GM23338 (cell line): ENCODE measurements around the gene IQSEC3. TPM values are rescaled to one million over a fixed set of nuclear protein-coding genes. Genes with fewer than 3 reads are reported as not detected.

Experiments used
- ATAC-seq: fragments of 200-7000 bp; cut with Tn5 transposase; 3 replicates; pipeline ENCODE4 v1.9.1; 2020
- DNase-seq: peaks from one replicate; pipeline ENCODE4 v3.0.0-alpha.2; 2015; ENCODE audit warnings: low spot score
- H2AFZ ChIP-seq: fragments of 200-600 bp; sonication (generic); 2 replicates; pipeline ENCODE4 v1.8.0; 2016; ENCODE audit warnings: antibody characterized with exemption, mild to moderate bottlenecking, moderate library complexity
- H3F3A ChIP-seq: fragments of 200-600 bp; sonication (generic); replicated peaks from 2 replicates; pipeline ENCODE4 v1.8.0; 2017; ENCODE audit warnings: antibody characterized with exemption, mixed run types, low read depth
- H3K27ac ChIP-seq: fragments of 200-600 bp; sonication (generic); 2 replicates; pipeline ENCODE4 v1.6.1; 2016; ENCODE audit warnings: low read depth
- H3K27me3 ChIP-seq: fragments of 200-600 bp; sonication (generic); 2 replicates; pipeline ENCODE4 v1.8.0; 2016; ENCODE audit warnings: mild to moderate bottlenecking, mixed run types, moderate library complexity; ENCODE audit not compliant: insufficient read depth
- H3K36me3 ChIP-seq: fragments of 200-600 bp; sonication (generic); 2 replicates; pipeline ENCODE4 v1.8.0; 2016; ENCODE audit warnings: mild to moderate bottlenecking; ENCODE audit not compliant: insufficient read depth
- H3K4me1 ChIP-seq: fragments of 200-600 bp; sonication (generic); 2 replicates; pipeline ENCODE4 v1.8.0; 2016; ENCODE audit warnings: mild to moderate bottlenecking, moderate library complexity; ENCODE audit not compliant: insufficient read depth
- H3K4me2 ChIP-seq: fragments of 200-600 bp; sonication (generic); 2 replicates; pipeline ENCODE4 v1.7.1; 2017; ENCODE audit warnings: mixed run types
- H3K4me3 ChIP-seq: fragments of 200-600 bp; sonication (generic); 2 replicates; pipeline ENCODE4 v1.6.1; 2016; ENCODE audit warnings: mixed run types
- H3K79me2 ChIP-seq: fragments of 200-600 bp; sonication (generic); replicated peaks from 2 replicates; pipeline ENCODE4 v1.8.0; 2017; ENCODE audit warnings: mild to moderate bottlenecking; ENCODE audit not compliant: insufficient read depth
- H3K9me2 ChIP-seq: fragments of 200-600 bp; sonication (generic); 2 replicates; pipeline ENCODE4 v1.8.0; 2017; ENCODE audit not compliant: insufficient read depth
- H4K20me1 ChIP-seq: fragments of 200-600 bp; sonication (generic); replicated peaks from 2 replicates; pipeline ENCODE4 v1.8.0; 2017; ENCODE audit warnings: mild to moderate bottlenecking; ENCODE audit not compliant: insufficient read depth
- H3K27ac Mint-ChIP-seq: 2 replicates; pipeline ENCODE4 v1.8.0; 2020; ENCODE audit warnings: inconsistent platforms, mild to moderate bottlenecking, moderate library complexity, mixed read lengths
- H3K27me3 Mint-ChIP-seq: 3 replicates; pipeline ENCODE4 v1.8.0; 2022; ENCODE audit warnings: low read depth, mild to moderate bottlenecking, moderate library complexity, mixed read lengths, inconsistent platforms; ENCODE audit not compliant: insufficient read depth, poor library complexity
- H3K36me3 Mint-ChIP-seq: 3 replicates; pipeline ENCODE4 v1.8.0; 2021; ENCODE audit warnings: low read depth, mild to moderate bottlenecking, inconsistent platforms, moderate library complexity, mixed read lengths
- H3K4me1 Mint-ChIP-seq: 3 replicates; pipeline ENCODE4 v1.8.0; 2020; ENCODE audit warnings: mild to moderate bottlenecking, inconsistent platforms, mixed read lengths
- H3K4me3 Mint-ChIP-seq: 3 replicates; pipeline ENCODE4 v1.8.0; 2021; ENCODE audit warnings: moderate library complexity, mild to moderate bottlenecking, inconsistent platforms, mixed read lengths
- H3K9me3 Mint-ChIP-seq: 3 replicates; pipeline ENCODE4 v1.8.0; 2020; ENCODE audit warnings: moderate library complexity, mild to moderate bottlenecking, inconsistent platforms, mixed read lengths
- CREB1 ChIP-seq: fragments of 250-450 bp; sonication (Bioruptor Pico); IDR thresholded peaks from 2 replicates; pipeline ENCODE4 v1.5.0; 2020; ENCODE audit warnings: low read depth, mild to moderate bottlenecking, moderate library complexity
- ETS1 ChIP-seq: IDR thresholded peaks from 2 replicates; pipeline ENCODE4 v1.6.1; 2016; ENCODE audit warnings: antibody characterized with exemption
- EZH2 ChIP-seq: fragments of 200-600 bp; sonication (generic); IDR thresholded peaks from one replicate; pipeline ENCODE4 v1.8.0; 2017; ENCODE audit warnings: antibody characterized with exemption, mild to moderate bottlenecking, low read depth; ENCODE audit not compliant: unreplicated experiment
- EZH2phosphoT487 ChIP-seq: fragments of 200-600 bp; sonication (generic); IDR thresholded peaks from one replicate; pipeline ENCODE4 v1.8.1; 2018; ENCODE audit warnings: antibody characterized with exemption; ENCODE audit not compliant: unreplicated experiment
- JUNB ChIP-seq: IDR thresholded peaks from one replicate; pipeline ENCODE4 v1.6.1; 2016; ENCODE audit warnings: antibody characterized with exemption; ENCODE audit not compliant: unreplicated experiment
- NANOG ChIP-seq: IDR thresholded peaks from 2 replicates; pipeline ENCODE4 v1.6.1; 2016; ENCODE audit warnings: antibody characterized with exemption, borderline replicate concordance
- POLR2AphosphoS5 ChIP-seq: IDR thresholded peaks from 2 replicates; pipeline ENCODE4 v1.6.1; 2016; ENCODE audit warnings: antibody characterized with exemption, low read depth
- REST ChIP-seq: IDR thresholded peaks from one replicate; pipeline ENCODE4 v1.6.1; 2018; ENCODE audit warnings: antibody characterized with exemption; ENCODE audit not compliant: unreplicated experiment
- STAT1 ChIP-seq: IDR thresholded peaks from one replicate; pipeline ENCODE4 v1.6.1; 2016; ENCODE audit warnings: antibody characterized with exemption; ENCODE audit not compliant: unreplicated experiment
- ZNF331 ChIP-seq: fragments of 250-450 bp; sonication (Bioruptor Pico); IDR thresholded peaks from 2 replicates; pipeline ENCODE4 v1.5.0; 2020; ENCODE audit warnings: low read depth, mild to moderate bottlenecking, moderate library complexity
- polyA plus RNA-seq: library from polyadenylated mRNA; unstranded; fragments of >200 nt; fragmentation: Nextera tagmentation; extraction: Ambion mirVana; gene quantifications from 2 replicates; pipeline ENCODE4 v1.2.1, GENCODE V29; 2016
- total RNA-seq: library from RNA; depleted of rRNA; stranded (reverse); fragments of >200 nt; shearing (Covaris generic); gene quantifications from 2 replicates; pipeline ENCODE4 v1.2.3, GENCODE V29; 2014
- TF ChIP-seq, protein P1 (sequence below): fragments of 250-450 bp; sonication (Bioruptor Pico); IDR thresholded peaks from 2 replicates; pipeline ENCODE4 v1.5.0; 2020; ENCODE audit warnings: mild to moderate bottlenecking, moderate library complexity
- TF ChIP-seq, protein P2 (sequence below), 2 experiments: fragments of 200-600 bp in 1 of 2; sonication (generic) in 1 of 2; conservative IDR thresholded peaks; 2 replicates each; pipeline versions ENCODE4 v1.5.1 to v1.6.1; 2016 to 2017; ENCODE audit warnings: antibody characterized with exemption in 2 of 2, low read depth in 2 of 2, mild to moderate bottlenecking in 2 of 2, moderate library complexity in 1 of 2

The IQSEC3 gene
- total and polyA plus RNA-seq, 2 experiments from 2014 or later: 2.1 to 3.6 TPM

GRCh38 chr12:22190-22529, 44.4 kb upstream of the IQSEC3 start:
- H3K4me1 ChIP-seq: no peaks in the 10 kb centered on the region
- no peaks in the 10 kb centered on the region for H3K4me1 Mint-ChIP-seq
- H3K27ac ChIP-seq: no peak overlapping the region
- no peaks in the 10 kb centered on the region for H3K27me3 Mint-ChIP-seq
- DNase-seq (no peak), ATAC-seq (peak; percentile 25; the same call in 1 of the 3 replicates)
- TF ChIP-seq CREB1 (CRISPR knock-in tag): no peak
- TF ChIP-seq, protein P1, sequence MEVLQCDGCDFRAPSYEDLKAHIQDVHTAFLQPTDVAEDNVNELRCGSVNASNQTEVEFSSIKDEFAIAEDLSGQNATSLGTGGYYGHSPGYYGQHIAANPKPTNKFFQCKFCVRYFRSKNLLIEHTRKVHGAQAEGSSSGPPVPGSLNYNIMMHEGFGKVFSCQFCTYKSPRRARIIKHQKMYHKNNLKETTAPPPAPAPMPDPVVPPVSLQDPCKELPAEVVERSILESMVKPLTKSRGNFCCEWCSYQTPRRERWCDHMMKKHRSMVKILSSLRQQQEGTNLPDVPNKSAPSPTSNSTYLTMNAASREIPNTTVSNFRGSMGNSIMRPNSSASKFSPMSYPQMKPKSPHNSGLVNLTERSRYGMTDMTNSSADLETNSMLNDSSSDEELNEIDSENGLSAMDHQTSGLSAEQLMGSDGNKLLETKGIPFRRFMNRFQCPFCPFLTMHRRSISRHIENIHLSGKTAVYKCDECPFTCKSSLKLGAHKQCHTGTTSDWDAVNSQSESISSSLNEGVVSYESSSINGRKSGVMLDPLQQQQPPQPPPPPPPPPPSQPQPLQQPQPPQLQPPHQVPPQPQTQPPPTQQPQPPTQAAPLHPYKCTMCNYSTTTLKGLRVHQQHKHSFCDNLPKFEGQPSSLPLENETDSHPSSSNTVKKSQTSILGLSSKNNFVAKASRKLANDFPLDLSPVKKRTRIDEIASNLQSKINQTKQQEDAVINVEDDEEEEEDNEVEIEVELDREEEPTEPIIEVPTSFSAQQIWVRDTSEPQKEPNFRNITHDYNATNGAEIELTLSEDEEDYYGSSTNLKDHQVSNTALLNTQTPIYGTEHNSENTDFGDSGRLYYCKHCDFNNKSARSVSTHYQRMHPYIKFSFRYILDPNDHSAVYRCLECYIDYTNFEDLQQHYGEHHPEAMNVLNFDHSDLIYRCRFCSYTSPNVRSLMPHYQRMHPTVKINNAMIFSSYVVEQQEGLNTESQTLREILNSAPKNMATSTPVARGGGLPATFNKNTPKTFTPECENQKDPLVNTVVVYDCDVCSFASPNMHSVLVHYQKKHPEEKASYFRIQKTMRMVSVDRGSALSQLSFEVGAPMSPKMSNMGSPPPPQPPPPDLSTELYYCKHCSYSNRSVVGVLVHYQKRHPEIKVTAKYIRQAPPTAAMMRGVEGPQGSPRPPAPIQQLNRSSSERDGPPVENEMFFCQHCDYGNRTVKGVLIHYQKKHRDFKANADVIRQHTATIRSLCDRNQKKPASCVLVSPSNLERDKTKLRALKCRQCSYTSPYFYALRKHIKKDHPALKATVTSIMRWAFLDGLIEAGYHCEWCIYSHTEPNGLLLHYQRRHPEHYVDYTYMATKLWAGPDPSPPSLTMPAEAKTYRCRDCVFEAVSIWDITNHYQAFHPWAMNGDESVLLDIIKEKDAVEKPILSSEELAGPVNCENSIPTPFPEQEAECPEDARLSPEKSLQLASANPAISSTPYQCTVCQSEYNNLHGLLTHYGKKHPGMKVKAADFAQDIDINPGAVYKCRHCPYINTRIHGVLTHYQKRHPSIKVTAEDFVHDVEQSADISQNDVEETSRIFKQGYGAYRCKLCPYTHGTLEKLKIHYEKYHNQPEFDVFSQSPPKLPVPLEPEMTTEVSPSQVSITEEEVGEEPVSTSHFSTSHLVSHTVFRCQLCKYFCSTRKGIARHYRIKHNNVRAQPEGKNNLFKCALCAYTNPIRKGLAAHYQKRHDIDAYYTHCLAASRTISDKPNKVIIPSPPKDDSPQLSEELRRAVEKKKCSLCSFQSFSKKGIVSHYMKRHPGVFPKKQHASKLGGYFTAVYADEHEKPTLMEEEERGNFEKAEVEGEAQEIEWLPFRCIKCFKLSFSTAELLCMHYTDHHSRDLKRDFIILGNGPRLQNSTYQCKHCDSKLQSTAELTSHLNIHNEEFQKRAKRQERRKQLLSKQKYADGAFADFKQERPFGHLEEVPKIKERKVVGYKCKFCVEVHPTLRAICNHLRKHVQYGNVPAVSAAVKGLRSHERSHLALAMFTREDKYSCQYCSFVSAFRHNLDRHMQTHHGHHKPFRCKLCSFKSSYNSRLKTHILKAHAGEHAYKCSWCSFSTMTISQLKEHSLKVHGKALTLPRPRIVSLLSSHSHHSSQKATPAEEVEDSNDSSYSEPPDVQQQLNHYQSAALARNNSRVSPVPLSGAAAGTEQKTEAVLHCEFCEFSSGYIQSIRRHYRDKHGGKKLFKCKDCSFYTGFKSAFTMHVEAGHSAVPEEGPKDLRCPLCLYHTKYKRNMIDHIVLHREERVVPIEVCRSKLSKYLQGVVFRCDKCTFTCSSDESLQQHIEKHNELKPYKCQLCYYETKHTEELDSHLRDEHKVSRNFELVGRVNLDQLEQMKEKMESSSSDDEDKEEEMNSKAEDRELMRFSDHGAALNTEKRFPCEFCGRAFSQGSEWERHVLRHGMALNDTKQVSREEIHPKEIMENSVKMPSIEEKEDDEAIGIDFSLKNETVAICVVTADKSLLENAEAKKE: no peak
- no peak for TF ChIP-seq EZH2
- TF ChIP-seq STAT1: no peak
- no peak for TF ChIP-seq POLR2AphosphoS5
- TF ChIP-seq JUNB: no peak
- TF ChIP-seq EZH2phosphoT487: no peak
- TF ChIP-seq, protein P2, sequence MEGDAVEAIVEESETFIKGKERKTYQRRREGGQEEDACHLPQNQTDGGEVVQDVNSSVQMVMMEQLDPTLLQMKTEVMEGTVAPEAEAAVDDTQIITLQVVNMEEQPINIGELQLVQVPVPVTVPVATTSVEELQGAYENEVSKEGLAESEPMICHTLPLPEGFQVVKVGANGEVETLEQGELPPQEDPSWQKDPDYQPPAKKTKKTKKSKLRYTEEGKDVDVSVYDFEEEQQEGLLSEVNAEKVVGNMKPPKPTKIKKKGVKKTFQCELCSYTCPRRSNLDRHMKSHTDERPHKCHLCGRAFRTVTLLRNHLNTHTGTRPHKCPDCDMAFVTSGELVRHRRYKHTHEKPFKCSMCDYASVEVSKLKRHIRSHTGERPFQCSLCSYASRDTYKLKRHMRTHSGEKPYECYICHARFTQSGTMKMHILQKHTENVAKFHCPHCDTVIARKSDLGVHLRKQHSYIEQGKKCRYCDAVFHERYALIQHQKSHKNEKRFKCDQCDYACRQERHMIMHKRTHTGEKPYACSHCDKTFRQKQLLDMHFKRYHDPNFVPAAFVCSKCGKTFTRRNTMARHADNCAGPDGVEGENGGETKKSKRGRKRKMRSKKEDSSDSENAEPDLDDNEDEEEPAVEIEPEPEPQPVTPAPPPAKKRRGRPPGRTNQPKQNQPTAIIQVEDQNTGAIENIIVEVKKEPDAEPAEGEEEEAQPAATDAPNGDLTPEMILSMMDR (conservative IDR thresholded peaks at IDR 0.05; ENCODE audit: low read depth in 2 of 2): no peak; a peak in 1 of 4 replicates
- TF ChIP-seq ZNF331: no peak
- no peak for TF ChIP-seq REST
- no peak for TF ChIP-seq NANOG
- TF ChIP-seq ETS1: no peak
- H3K4me3 Mint-ChIP-seq: no peak overlapping the region
- H3K27me3 ChIP-seq: no peaks in the 10 kb centered on the region
- no peak overlapping the region for H3K4me3 ChIP-seq
- H4K20me1 ChIP-seq: no peaks in the 10 kb centered on the region; the same call in 1 of the 2 replicates
- no peaks in the 10 kb centered on the region for H3K9me3 Mint-ChIP-seq
- H3K27ac Mint-ChIP-seq: no peak overlapping the region
- no peak overlapping the region for H2AFZ ChIP-seq
- no peaks in the 10 kb centered on the region for H3K9me2 ChIP-seq
- no peaks in the 10 kb centered on the region for H3K36me3 ChIP-seq
- no peaks in the 10 kb centered on the region for H3F3A ChIP-seq
- no peak overlapping the region for H3K4me2 ChIP-seq
- peaks cover 12% of the 10 kb centered on the region; the same call in 2 of the 3 replicates for H3K36me3 Mint-ChIP-seq
- no peaks in the 10 kb centered on the region for H3K79me2 ChIP-seq
